MM.1S (cell line): ENCODE results near the gene UNC13B.

Experiments used
- CTCF ChIP-seq: fragments of 300-600 bp; sonication (generic); IDR thresholded peaks from 2 replicates; pipeline ENCODE4 v1.5.1; 2016; ENCODE audit warnings: antibody characterized with exemption, low read length, mixed read lengths
- EZH2 ChIP-seq: fragments of 300-600 bp; sonication (generic); optimal IDR thresholded peaks from 2 replicates; pipeline ENCODE3; 2017; ENCODE audit warnings: low read depth, mild to moderate bottlenecking, antibody characterized with exemption, low read length, mixed read lengths

DNA sequence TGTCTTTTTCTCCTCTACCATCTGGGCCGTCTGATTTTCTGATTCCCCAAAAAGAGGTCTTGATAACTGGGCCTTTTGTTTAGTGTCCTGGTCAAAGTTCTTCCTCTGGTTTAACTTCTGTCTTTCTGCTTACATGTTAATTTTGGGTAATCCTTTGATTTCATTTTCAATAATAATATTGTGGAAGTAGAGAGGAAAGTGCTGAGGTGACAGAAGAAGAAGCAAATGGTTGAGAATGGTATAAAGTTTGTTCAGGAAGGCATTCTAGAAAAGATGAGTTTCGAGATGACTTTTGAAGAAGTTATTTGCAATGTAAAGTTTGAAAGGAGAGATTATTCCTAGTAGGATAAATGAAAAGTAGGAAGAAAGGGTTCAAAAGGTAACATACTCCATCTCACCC is 118.1 kb downstream of the UNC13B start:
- TF ChIP-seq CTCF (no peak), EZH2 (no peak)
